C4-2B (cell line): Measurements from ENCODE around the gene SORBS2.

Experiments used
- H3K27ac ChIP-seq: fragments of 450-650 bp; 2 replicates; pipeline ENCODE4 v1.5.1; 2017
- CTCF ChIP-seq: fragments of 450-650 bp; conservative IDR thresholded peaks from 2 replicates; pipeline ENCODE4 v1.5.1; 2017; ENCODE audit warnings: mild to moderate bottlenecking
- ZFX ChIP-seq: fragments of 450-650 bp; IDR thresholded peaks from 2 replicates; pipeline ENCODE4 v1.6.1; 2017

The SORBS2 gene

GRCh38 chr4:185797596-185798338 lies 14.2 kb downstream of the SORBS2 start:
- TF ChIP-seq ZFX (no peak), CTCF (no peak)
- no peak overlapping the region for H3K27ac ChIP-seq

- TF ChIP-seq ZFX = no peak
- no peak for TF ChIP-seq CTCF
- H3K27ac ChIP-seq = no peak overlapping the region
These were observed 15.0 kb downstream of the SORBS2 start for GRCh38 chr4:185797018-185797417.

- TF ChIP-seq ZFX = no peak
- TF ChIP-seq CTCF = no peak
These were observed 15.8 kb downstream of the SORBS2 start for GRCh38 chr4:185796176-185796575.

GRCh38 chr4:185794637-185795036 lies 17.4 kb downstream of the SORBS2 start:
- no peak overlapping the region for H3K27ac ChIP-seq
- no peak for TF ChIP-seq CTCF
- no peak for TF ChIP-seq ZFX

More at GRCh38 chr4:185796176-185796575, 15.8 kb downstream of the SORBS2 start:
- H3K27ac ChIP-seq = no peak overlapping the region

GRCh38 chr4:185793716-185794115 lies 18.3 kb downstream of the SORBS2 start:
- TF ChIP-seq CTCF = no peak
- no peak for TF ChIP-seq ZFX
- H3K27ac ChIP-seq = no peak overlapping the region

- no peak overlapping the region for H3K27ac ChIP-seq
- no peak for TF ChIP-seq CTCF
- no peak for TF ChIP-seq ZFX
These were observed 18.9 kb downstream of the SORBS2 start for GRCh38 chr4:185793116-185793485.

- TF ChIP-seq ZFX = no peak
- TF ChIP-seq CTCF = no peak
- no peak overlapping the region for H3K27ac ChIP-seq
These were observed 19.4 kb downstream of the SORBS2 start for GRCh38 chr4:185792384-185793115.
